ENCODE results near the gene FBXO30.
A peak's percentile ranks its signal among the peaks of the same experiment; 100 is the strongest.

Gene FBXO30

DNA sequence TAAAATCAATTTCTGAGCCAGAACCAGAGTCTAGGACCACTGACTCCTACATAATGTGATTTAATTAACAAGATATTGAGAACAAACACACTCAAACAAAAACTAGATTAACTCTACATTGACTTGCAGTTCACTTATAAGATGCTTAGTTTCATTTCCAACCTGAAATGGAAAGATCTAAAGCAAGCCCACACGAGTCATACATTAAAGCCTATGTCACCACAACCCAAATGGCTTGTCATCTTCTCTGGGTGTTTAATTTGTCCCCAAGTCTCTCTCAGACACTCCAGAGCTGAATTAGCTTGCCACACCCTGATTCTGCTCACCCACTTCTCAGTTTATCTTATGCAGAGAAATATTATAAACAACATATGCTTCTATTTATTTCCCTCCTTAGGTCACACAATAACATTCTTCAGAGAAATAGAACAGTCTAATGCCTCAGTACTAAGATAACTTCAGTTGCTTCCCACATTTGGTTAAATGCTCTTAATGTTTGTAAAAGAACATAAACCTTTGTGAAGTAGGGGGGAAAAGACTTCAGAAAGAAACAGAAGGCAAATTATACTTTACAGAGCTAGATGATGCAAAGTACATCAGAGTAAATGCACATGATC lies 8.8 kb upstream of the FBXO30 start:
- no peaks in the 10 kb centered on the region for H3K9me3 ChIP-seq (ENCODE audit: control insufficient read depth in 5 of 5, low read length in 5 of 5)
- peaks cover 0 to 3% (median 0%) of the 10 kb centered on the region in 5 donors for H3K36me3 ChIP-seq (ENCODE audit: control insufficient read depth in 5 of 5, insufficient read depth in 5 of 5, low read length in 5 of 5)
- H3K4me3 ChIP-seq (ENCODE audit: low read depth in 1 of 5, low read length in 5 of 5): no peak overlapping the region
- H3K27me3 ChIP-seq (ENCODE audit: control insufficient read depth in 5 of 5, insufficient read depth in 4 of 5, low read length in 5 of 5): no peaks in the 10 kb centered on the region
- H3K27ac ChIP-seq (ENCODE audit: low read depth, low read length): no peak overlapping the region
- H3K9ac ChIP-seq (ENCODE audit: low read length in 5 of 5): no peak overlapping the region
- no peaks in the 10 kb centered on the region for H3K4me1 ChIP-seq (ENCODE audit: control insufficient read depth in 5 of 5, insufficient read depth in 5 of 5, low read length in 5 of 5)

DNA sequence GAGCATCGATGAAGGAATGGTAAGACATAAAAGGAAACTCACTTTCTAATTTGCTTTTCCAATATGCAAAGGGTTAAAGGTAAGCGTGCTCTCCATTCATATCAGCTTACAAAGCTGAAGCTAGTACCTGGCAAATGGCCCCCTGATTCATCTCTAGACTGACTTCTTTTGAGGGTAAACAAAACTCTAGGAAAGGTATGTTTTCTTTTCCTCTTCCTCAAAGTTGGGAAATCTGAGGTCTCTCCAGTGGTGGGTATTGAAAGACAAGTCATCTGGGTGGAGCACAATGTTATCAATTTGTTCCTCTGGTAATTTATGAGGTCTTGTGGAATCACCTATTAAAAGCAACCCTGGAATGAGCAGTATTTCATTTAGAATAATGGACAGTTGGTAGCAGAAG lies 7.9 kb upstream of the FBXO30 start:
- Histone ChIP-seq H3K27me3 (ENCODE audit: control insufficient read depth in 5 of 5, insufficient read depth in 4 of 5, low read length in 5 of 5) (no peaks in the 10 kb centered on the region), H3K4me3 (ENCODE audit: low read depth in 1 of 5, low read length in 5 of 5) (no peak overlapping the region), H3K9me3 (ENCODE audit: control insufficient read depth in 5 of 5, low read length in 5 of 5) (no peaks in the 10 kb centered on the region), H3K27ac (ENCODE audit: low read depth, low read length) (no peak overlapping the region), H3K36me3 (ENCODE audit: control insufficient read depth in 5 of 5, insufficient read depth in 5 of 5, low read length in 5 of 5) (peaks cover 0 to 3% (median 0%) of the 10 kb centered on the region in 5 donors), H3K9ac (ENCODE audit: low read length in 5 of 5) (no peak overlapping the region), H3K4me1 (ENCODE audit: control insufficient read depth in 5 of 5, insufficient read depth in 5 of 5, low read length in 5 of 5) (no peaks in the 10 kb centered on the region)

DNA sequence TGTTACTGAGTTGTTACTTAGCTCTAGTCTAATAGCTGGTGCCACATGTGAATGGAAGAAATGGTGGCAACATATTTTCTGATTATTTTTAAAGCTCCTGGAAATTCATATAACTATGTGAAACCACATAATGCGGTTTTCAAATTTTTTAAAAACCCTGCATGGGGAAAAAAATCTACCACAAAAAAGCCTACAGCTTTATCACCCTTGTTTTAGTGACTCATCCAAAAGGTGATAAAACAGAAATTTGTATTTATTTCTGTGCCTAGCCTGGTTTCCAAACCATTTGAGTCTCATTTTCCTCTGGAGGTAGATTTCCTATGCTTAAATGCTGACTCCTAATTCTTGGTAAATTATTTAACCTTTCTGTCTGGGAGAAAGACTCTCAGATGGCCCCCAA lies 5.4 kb upstream of the FBXO30 start:
- H3K27me3 ChIP-seq (ENCODE audit: control insufficient read depth in 5 of 5, insufficient read depth in 4 of 5, low read length in 5 of 5): no peaks in the 10 kb centered on the region
- H3K9me3 ChIP-seq (ENCODE audit: control insufficient read depth in 5 of 5, low read length in 5 of 5): no peaks in the 10 kb centered on the region
- H3K4me1 ChIP-seq (ENCODE audit: control insufficient read depth in 5 of 5, insufficient read depth in 5 of 5, low read length in 5 of 5): peaks cover 0 to 11% (median 10%) of the 10 kb centered on the region in 5 donors
- H3K9ac ChIP-seq (ENCODE audit: low read length in 5 of 5): no peak overlapping the region
- H3K4me3 ChIP-seq (ENCODE audit: low read depth in 1 of 5, low read length in 5 of 5): no peak overlapping the region
- no peak overlapping the region for H3K27ac ChIP-seq (ENCODE audit: low read depth, low read length)
- peaks cover 0 to 3% (median 0%) of the 10 kb centered on the region in 5 donors for H3K36me3 ChIP-seq (ENCODE audit: control insufficient read depth in 5 of 5, insufficient read depth in 5 of 5, low read length in 5 of 5)

- Histone ChIP-seq H3K9ac (ENCODE audit: low read length in 5 of 5) (no peak overlapping the region), H3K4me3 (ENCODE audit: low read depth in 1 of 5, low read length in 5 of 5) (no peak overlapping the region), H3K4me1 (ENCODE audit: control insufficient read depth in 5 of 5, insufficient read depth in 5 of 5, low read length in 5 of 5) (peaks cover 0 to 16% (median 10%) of the 10 kb centered on the region in 5 donors), H3K9me3 (ENCODE audit: control insufficient read depth in 5 of 5, low read length in 5 of 5) (no peaks in the 10 kb centered on the region), H3K27ac (ENCODE audit: low read depth, low read length) (no peak overlapping the region), H3K36me3 (ENCODE audit: control insufficient read depth in 5 of 5, insufficient read depth in 5 of 5, low read length in 5 of 5) (peaks cover 0 to 3% (median 0%) of the 10 kb centered on the region in 5 donors), H3K27me3 (ENCODE audit: control insufficient read depth in 5 of 5, insufficient read depth in 4 of 5, low read length in 5 of 5) (no peaks in the 10 kb centered on the region)
These were observed 4.2 kb upstream of the FBXO30 start for GRCh38 chr6:145818796-145819195.

DNA sequence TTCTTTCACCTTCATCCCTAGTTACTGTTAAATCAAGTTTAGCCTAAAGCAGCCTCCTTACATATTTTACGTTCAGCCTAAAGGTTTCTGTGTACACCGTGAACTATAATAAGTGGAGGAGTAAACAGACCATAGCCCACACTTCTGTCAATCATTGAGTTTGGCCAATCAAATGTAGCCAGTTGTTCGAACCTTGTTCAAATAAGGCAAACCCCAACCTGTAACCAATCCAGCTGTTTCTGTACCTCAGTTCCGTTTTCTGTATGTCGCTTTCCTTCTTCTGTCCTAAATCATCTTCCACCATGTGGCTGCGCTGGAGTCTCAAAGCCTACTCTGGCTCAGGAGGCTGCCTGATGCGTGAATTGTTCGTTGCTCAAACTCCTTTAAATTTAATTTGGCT lies 1.8 kb upstream of the FBXO30 start:
- H3K4me1 ChIP-seq (ENCODE audit: control insufficient read depth in 5 of 5, insufficient read depth in 5 of 5, low read length in 5 of 5): peaks cover 0 to 29% (median 26%) of the 10 kb centered on the region in 5 donors
- no peak overlapping the region for H3K4me3 ChIP-seq (ENCODE audit: low read depth in 1 of 5, low read length in 5 of 5)
- H3K27me3 ChIP-seq (ENCODE audit: control insufficient read depth in 5 of 5, insufficient read depth in 4 of 5, low read length in 5 of 5): no peaks in the 10 kb centered on the region
- no peak overlapping the region for H3K27ac ChIP-seq (ENCODE audit: low read depth, low read length)
- H3K9ac ChIP-seq (ENCODE audit: low read length in 5 of 5): peak overlapping the region in 1 of 5 donors; percentile 65
- no peaks in the 10 kb centered on the region for H3K36me3 ChIP-seq (ENCODE audit: control insufficient read depth in 5 of 5, insufficient read depth in 5 of 5, low read length in 5 of 5)
- no peaks in the 10 kb centered on the region for H3K9me3 ChIP-seq (ENCODE audit: control insufficient read depth in 5 of 5, low read length in 5 of 5)

- H3K9ac ChIP-seq (ENCODE audit: low read length in 5 of 5): peak overlapping the region; percentile 51 to 94 (median 87)
- peak overlapping the region; percentile 84 to 98 (median 88) for H3K4me3 ChIP-seq (ENCODE audit: low read depth in 1 of 5, low read length in 5 of 5)
- H3K9me3 ChIP-seq (ENCODE audit: control insufficient read depth in 5 of 5, low read length in 5 of 5): no peaks in the 10 kb centered on the region
- peak overlapping the region; percentile 93 for H3K27ac ChIP-seq (ENCODE audit: low read depth, low read length)
- H3K27me3 ChIP-seq (ENCODE audit: control insufficient read depth in 5 of 5, insufficient read depth in 4 of 5, low read length in 5 of 5): no peaks in the 10 kb centered on the region
- peaks cover 0 to 30% (median 27%) of the 10 kb centered on the region in 5 donors for H3K4me1 ChIP-seq (ENCODE audit: control insufficient read depth in 5 of 5, insufficient read depth in 5 of 5, low read length in 5 of 5)
- H3K36me3 ChIP-seq (ENCODE audit: control insufficient read depth in 5 of 5, insufficient read depth in 5 of 5, low read length in 5 of 5): no peaks in the 10 kb centered on the region
These were observed 997 bp upstream of the FBXO30 start for GRCh38 chr6:145815309-145816274.

DNA sequence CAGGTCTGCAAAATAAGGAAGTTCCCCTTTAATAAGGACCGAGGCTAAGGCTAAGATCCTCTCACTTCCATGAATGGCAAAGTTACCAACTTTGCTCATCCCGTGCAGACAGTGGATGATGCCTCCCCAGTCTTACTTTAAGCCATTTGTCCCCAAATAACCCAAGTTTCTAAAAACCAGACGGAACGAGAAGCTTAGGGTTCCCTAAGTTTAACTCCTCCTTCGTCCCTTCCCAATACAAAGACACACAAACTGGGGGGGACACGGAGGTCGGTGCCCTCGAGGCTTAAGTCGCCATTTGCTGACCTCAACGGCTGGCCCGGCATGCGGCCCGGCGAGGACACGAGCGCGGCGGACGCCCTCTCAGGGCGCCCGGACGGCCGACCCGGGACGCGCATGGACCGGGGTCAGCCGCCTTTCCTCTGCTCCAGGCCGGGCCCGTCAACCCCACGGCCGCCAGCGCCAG lies 527 bp downstream of the FBXO30 start:
- H3K4me3 ChIP-seq (ENCODE audit: low read depth in 1 of 5, low read length in 5 of 5): peak overlapping the region; percentile 84 to 98 (median 88)
- peaks cover 0 to 37% (median 32%) of the 10 kb centered on the region in 5 donors for H3K4me1 ChIP-seq (ENCODE audit: control insufficient read depth in 5 of 5, insufficient read depth in 5 of 5, low read length in 5 of 5)
- peak overlapping the region; percentile 48 to 91 (median 83) for H3K9ac ChIP-seq (ENCODE audit: low read length in 5 of 5)
- H3K27ac ChIP-seq (ENCODE audit: low read depth, low read length): peak overlapping the region; percentile 93
- H3K27me3 ChIP-seq (ENCODE audit: control insufficient read depth in 5 of 5, insufficient read depth in 4 of 5, low read length in 5 of 5): no peaks in the 10 kb centered on the region
- H3K9me3 ChIP-seq (ENCODE audit: control insufficient read depth in 5 of 5, low read length in 5 of 5): no peaks in the 10 kb centered on the region
- no peaks in the 10 kb centered on the region for H3K36me3 ChIP-seq (ENCODE audit: control insufficient read depth in 5 of 5, insufficient read depth in 5 of 5, low read length in 5 of 5)

DNA sequence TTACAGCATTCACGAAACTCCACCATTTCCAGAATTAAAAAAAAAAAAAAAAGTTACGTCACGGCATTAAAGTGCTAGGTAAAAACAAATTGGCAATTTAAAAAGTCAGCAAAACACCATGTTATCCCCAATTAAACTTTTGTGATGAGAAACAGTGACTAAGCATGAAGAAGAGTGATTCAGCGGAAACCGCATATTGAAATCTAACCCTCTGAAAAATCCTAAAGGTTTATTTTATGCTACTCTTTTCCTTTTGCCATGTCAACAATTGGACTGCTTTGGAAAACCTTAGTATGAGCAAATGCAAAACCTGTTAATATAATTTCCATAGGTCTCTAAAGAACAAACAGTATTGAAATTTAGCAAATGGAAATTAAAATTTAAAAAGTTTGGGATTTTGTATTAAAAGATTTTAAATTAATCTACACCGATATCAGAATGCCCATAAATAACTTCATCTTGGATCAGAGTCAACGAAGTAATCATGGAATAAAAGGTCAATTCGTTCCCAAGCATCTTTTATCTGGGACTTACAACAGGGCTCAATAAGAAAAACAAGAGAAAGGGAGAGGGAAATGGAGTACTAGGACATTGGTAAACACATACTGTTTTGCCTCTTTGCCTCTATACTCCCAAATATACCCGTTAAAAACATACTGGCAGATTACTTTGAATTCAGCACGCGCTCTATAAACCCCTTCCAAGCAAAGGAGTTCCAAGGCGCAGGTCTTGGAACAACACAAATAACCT lies 1.1 kb downstream of the FBXO30 start:
- peak overlapping the region; percentile 84 to 98 (median 88) for H3K4me3 ChIP-seq (ENCODE audit: low read depth in 1 of 5, low read length in 5 of 5)
- no peaks in the 10 kb centered on the region for H3K36me3 ChIP-seq (ENCODE audit: control insufficient read depth in 5 of 5, insufficient read depth in 5 of 5, low read length in 5 of 5)
- H3K27ac ChIP-seq (ENCODE audit: low read depth, low read length): peak overlapping the region; percentile 93
- H3K9ac ChIP-seq (ENCODE audit: low read length in 5 of 5): peak overlapping the region; percentile 48 to 91 (median 83)
- no peaks in the 10 kb centered on the region for H3K27me3 ChIP-seq (ENCODE audit: control insufficient read depth in 5 of 5, insufficient read depth in 4 of 5, low read length in 5 of 5)
- H3K9me3 ChIP-seq (ENCODE audit: control insufficient read depth in 5 of 5, low read length in 5 of 5): no peaks in the 10 kb centered on the region
- H3K4me1 ChIP-seq (ENCODE audit: control insufficient read depth in 5 of 5, insufficient read depth in 5 of 5, low read length in 5 of 5): peaks cover 0 to 37% (median 32%) of the 10 kb centered on the region in 5 donors

DNA sequence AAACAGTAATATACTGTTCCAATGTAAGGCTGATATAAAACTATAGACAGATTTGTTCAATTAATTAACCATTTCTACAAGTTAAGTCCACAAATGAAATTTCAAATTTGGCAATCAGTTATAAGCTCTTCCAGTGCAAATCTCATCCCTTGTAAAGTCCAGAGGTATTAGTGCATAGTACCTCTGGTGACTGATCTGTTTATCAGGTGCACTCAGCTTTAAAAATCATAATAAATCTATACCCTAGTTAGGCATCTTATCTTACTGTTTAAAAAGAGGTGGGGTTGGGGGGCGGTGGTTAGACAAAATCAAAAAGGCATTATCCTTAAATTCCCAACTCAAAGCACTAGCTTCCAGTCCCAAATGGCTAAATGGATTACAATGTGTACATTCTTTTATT lies 2.9 kb downstream of the FBXO30 start:
- Histone ChIP-seq H3K27ac (ENCODE audit: low read depth, low read length) (no peak overlapping the region), H3K4me1 (ENCODE audit: control insufficient read depth in 5 of 5, insufficient read depth in 5 of 5, low read length in 5 of 5) (peaks cover 0 to 37% (median 32%) of the 10 kb centered on the region in 5 donors)

More for the DNA sequence above, 2.9 kb downstream of the FBXO30 start:
- peaks cover 0 to 5% (median 0%) of the 10 kb centered on the region in 5 donors for H3K36me3 ChIP-seq (ENCODE audit: control insufficient read depth in 5 of 5, insufficient read depth in 5 of 5, low read length in 5 of 5)
- H3K9ac ChIP-seq (ENCODE audit: low read length in 5 of 5): no peak overlapping the region
- no peak overlapping the region for H3K4me3 ChIP-seq (ENCODE audit: low read depth in 1 of 5, low read length in 5 of 5)
- no peaks in the 10 kb centered on the region for H3K27me3 ChIP-seq (ENCODE audit: control insufficient read depth in 5 of 5, insufficient read depth in 4 of 5, low read length in 5 of 5)
- no peaks in the 10 kb centered on the region for H3K9me3 ChIP-seq (ENCODE audit: control insufficient read depth in 5 of 5, low read length in 5 of 5)
